HG02938 (cell line): ENCODE measurements around the gene SPA17.
A peak's percentile ranks its signal among the peaks of the same experiment; 100 is the strongest.

Experiments used
- ATAC-seq: cut with Tn5 transposase; IDR thresholded peaks from one replicate; pipeline ENCODE4 v1.9.1; 2021; ENCODE audit warnings: mild to moderate bottlenecking, moderate library complexity; ENCODE audit not compliant: unreplicated experiment

The SPA17 gene

GRCh38 chr11:124722176-124722575 is 48.5 kb downstream of the SPA17 start:
- ATAC-seq, result no peak

GRCh38 chr11:124724979-124725718 is 51.4 kb downstream of the SPA17 start:
- peak; percentile 99 for ATAC-seq

GRCh38 chr11:124725719-124726105 is 52.0 kb downstream of the SPA17 start:
- peak; percentile 3 for ATAC-seq

- no peak for ATAC-seq
Measured at GRCh38 chr11:124727474-124727873, 53.8 kb downstream of the SPA17 start.

GRCh38 chr11:124728134-124728533 is 54.4 kb downstream of the SPA17 start:
- ATAC-seq, result no peak

- ATAC-seq, result no peak
Measured at GRCh38 chr11:124729571-124729970, 55.9 kb downstream of the SPA17 start.

GRCh38 chr11:124732230-124732629 is 58.5 kb downstream of the SPA17 start:
- no peak for ATAC-seq

- no peak for ATAC-seq
Measured at GRCh38 chr11:124736736-124737135, 63.0 kb downstream of the SPA17 start.

GRCh38 chr11:124737638-124738305 is 64.1 kb downstream of the SPA17 start:
- no peak for ATAC-seq

- no peak for ATAC-seq
Measured at GRCh38 chr11:124738713-124739478, 65.2 kb downstream of the SPA17 start.

- peak; percentile 93 for ATAC-seq
Measured at GRCh38 chr11:124739479-124740276, 66.0 kb downstream of the SPA17 start, which contains the start of gene NRGN. Gene NRGN, plus strand, starts transcription at chr11:124739942. Its CDS starts 143 bp downstream, at chr11:124740085.

GRCh38 chr11:124740277-124740882 is 66.7 kb downstream of the SPA17 start:
- peak; percentile 53 for ATAC-seq

- no peak for ATAC-seq
Measured at GRCh38 chr11:124742555-124742954, 68.9 kb downstream of the SPA17 start.

GRCh38 chr11:124743050-124743449 is 69.3 kb downstream of the SPA17 start:
- no peak for ATAC-seq

GRCh38 chr11:124745270-124745834 is 71.6 kb downstream of the SPA17 start:
- no peak for ATAC-seq

GRCh38 chr11:124745835-124746620 is 72.3 kb downstream of the SPA17 start:
- ATAC-seq, result peak; percentile 19

GRCh38 chr11:124746621-124747243 is 73.0 kb downstream of the SPA17 start:
- peak; percentile 88 for ATAC-seq
